Parathyroid adenoma (tissue), 2 donors: ENCODE measurements around the gene PGAP6.
"Not testable (repeated sequence)": the region's sequence is repeated elsewhere in the genome, so short reads cannot be mapped to it uniquely, and the experiment has no call there.

Experiments
- H2AFZ ChIP-seq: fragments of 300-600 bp; sonication (generic); one replicate; pipeline ENCODE4 v1.7.0; 2017; ENCODE audit warnings: antibody characterized with exemption, mild to moderate bottlenecking
- H3K27ac ChIP-seq: fragments of 300-600 bp; sonication (generic); one replicate; pipeline ENCODE4 v1.7.0; 2017
- H3K27me3 ChIP-seq: fragments of 300-600 bp; sonication (generic); one replicate; pipeline ENCODE4 v1.7.0; 2017; ENCODE audit warnings: low read length; ENCODE audit not compliant: control insufficient read depth, insufficient read depth
- H3K36me3 ChIP-seq: fragments of 300-600 bp; sonication (generic); one replicate; pipeline ENCODE4 v1.7.0; 2017; ENCODE audit warnings: low read length; ENCODE audit not compliant: control insufficient read depth, insufficient read depth
- H3K4me1 ChIP-seq: fragments of 300-600 bp; sonication (generic); one replicate; pipeline ENCODE4 v1.7.0; 2017; ENCODE audit warnings: control low read depth
- H3K4me2 ChIP-seq: fragments of 300-600 bp; sonication (generic); one replicate; pipeline ENCODE4 v1.7.0; 2017; ENCODE audit warnings: low read length
- H3K4me3 ChIP-seq: fragments of 300-600 bp; sonication (generic); one replicate; pipeline ENCODE4 v1.7.0; 2017; ENCODE audit warnings: low read depth, low read length
- H3K79me2 ChIP-seq: fragments of 300-600 bp; sonication (generic); one replicate; pipeline ENCODE4 v1.7.0; 2017; ENCODE audit warnings: control low read depth
- H3K9ac ChIP-seq: fragments of 300-600 bp; sonication (generic); one replicate; pipeline ENCODE4 v1.7.0; 2017; ENCODE audit warnings: mild to moderate bottlenecking
- H3K9me3 ChIP-seq: fragments of 300-600 bp; sonication (generic); one replicate; pipeline ENCODE4 v1.7.0; 2017; ENCODE audit warnings: low read length; ENCODE audit not compliant: control insufficient read depth
- TF ChIP-seq, protein P1 (sequence below): fragments of 300-600 bp; sonication (generic); IDR thresholded peaks from one replicate; pipeline ENCODE4 v1.7.0; 2017; ENCODE audit warnings: antibody characterized with exemption, mild to moderate bottlenecking
- donor health status: primary hyperparathyroidism.

PGAP6 gene

GRCh38 chr16:424033-424622 lies 42.4 kb upstream of the PGAP6 start:
- H3K4me3 ChIP-seq: no peak overlapping the region
- TF ChIP-seq, protein P1, sequence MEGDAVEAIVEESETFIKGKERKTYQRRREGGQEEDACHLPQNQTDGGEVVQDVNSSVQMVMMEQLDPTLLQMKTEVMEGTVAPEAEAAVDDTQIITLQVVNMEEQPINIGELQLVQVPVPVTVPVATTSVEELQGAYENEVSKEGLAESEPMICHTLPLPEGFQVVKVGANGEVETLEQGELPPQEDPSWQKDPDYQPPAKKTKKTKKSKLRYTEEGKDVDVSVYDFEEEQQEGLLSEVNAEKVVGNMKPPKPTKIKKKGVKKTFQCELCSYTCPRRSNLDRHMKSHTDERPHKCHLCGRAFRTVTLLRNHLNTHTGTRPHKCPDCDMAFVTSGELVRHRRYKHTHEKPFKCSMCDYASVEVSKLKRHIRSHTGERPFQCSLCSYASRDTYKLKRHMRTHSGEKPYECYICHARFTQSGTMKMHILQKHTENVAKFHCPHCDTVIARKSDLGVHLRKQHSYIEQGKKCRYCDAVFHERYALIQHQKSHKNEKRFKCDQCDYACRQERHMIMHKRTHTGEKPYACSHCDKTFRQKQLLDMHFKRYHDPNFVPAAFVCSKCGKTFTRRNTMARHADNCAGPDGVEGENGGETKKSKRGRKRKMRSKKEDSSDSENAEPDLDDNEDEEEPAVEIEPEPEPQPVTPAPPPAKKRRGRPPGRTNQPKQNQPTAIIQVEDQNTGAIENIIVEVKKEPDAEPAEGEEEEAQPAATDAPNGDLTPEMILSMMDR: no peak
- H3K9ac ChIP-seq: no peak overlapping the region

GRCh38 chr16:422179-422578 lies 40.4 kb upstream of the PGAP6 start:
- H3K4me2 ChIP-seq, H3K4me3 ChIP-seq: not testable (repeated sequence)

More at GRCh38 chr16:424033-424622, 42.4 kb upstream of the PGAP6 start:
- H3K79me2 ChIP-seq: peaks cover 14% of the 10 kb centered on the region
- no peaks in the 10 kb centered on the region for H3K9me3 ChIP-seq
- peak overlapping the region; percentile 97 for H3K4me2 ChIP-seq
- no peaks in the 10 kb centered on the region for H3K27me3 ChIP-seq
- peak overlapping the region; percentile 98 for H2AFZ ChIP-seq
- H3K36me3 ChIP-seq: no peaks in the 10 kb centered on the region
- peaks cover 8% of the 10 kb centered on the region for H3K4me1 ChIP-seq
- peak overlapping the region; percentile 80 for H3K27ac ChIP-seq

DNA sequence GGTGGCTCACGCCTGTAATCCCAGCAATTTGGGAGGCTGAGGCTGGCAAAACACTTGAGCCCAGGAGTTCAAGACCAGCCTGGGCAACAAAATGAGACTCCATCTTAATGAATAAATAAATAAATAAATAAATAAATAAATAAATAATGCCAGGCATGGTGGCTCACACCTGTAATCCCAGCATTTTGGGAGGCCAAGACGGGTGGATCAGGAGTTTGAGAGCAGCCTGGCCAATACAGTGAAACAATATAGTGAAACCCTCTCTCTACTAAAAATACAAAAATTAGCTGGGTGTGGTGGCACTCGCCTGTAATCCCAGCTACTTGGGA lies 33.4 kb upstream of the PGAP6 start:
- H3K9ac ChIP-seq, H2AFZ ChIP-seq, H3K4me3 ChIP-seq, H3K9me3 ChIP-seq, H3K4me1 ChIP-seq, H3K79me2 ChIP-seq, H3K27ac ChIP-seq, H3K36me3 ChIP-seq, H3K4me2 ChIP-seq, H3K27me3 ChIP-seq: not testable (repeated sequence)

More at GRCh38 chr16:422179-422578, 40.4 kb upstream of the PGAP6 start:
- H3K79me2 ChIP-seq, H3K27me3 ChIP-seq, H3K4me1 ChIP-seq, H3K9ac ChIP-seq, H2AFZ ChIP-seq, H3K9me3 ChIP-seq, H3K36me3 ChIP-seq, H3K27ac ChIP-seq: not testable (repeated sequence)

DNA sequence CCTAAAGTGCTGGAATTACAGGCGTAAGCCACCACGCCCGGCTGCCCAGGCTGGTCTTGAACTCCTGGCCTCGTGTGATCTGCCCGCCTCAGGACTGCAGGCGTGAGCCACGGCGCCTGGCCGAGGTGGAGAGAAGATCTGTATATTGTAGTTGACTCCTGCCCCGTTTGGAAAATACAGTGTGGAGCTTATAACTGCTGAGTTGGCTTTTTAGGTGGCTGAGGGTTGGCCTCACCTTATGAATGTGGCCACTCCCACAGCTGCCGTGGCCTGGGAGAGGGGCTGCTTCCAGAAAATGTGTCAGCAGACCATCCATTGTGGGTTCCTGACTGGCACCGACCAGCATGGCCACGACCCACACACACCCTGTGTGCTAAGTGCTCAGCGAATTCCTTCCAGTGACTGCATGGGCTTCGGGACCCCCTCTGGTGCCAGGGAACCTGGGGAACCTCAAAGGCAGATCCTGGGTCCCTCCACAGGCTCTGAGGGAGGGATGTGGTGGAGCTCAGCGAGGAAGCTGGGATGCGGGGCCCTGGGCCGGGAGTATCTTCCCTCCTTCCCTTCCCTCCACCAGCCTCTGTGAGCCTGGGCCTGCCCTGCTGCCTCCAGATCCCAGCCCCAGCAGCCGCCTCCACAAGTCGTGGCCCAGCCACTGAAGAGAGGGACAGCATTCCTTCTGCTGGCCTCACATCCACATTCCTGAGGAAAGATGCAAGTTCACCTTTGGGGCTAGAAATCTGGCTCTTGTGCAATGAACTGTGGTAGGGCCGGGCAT lies 32.8 kb upstream of the PGAP6 start:
- Histone ChIP-seq H2AFZ (no peak overlapping the region), H3K9me3 (no peaks in the 10 kb centered on the region), H3K79me2 (no peaks in the 10 kb centered on the region), H3K36me3 (no peaks in the 10 kb centered on the region), H3K4me3 (no peak overlapping the region), H3K4me2 (no peak overlapping the region), H3K27me3 (no peaks in the 10 kb centered on the region), H3K4me1 (peaks cover 2% of the 10 kb centered on the region), H3K27ac (no peak overlapping the region), H3K9ac (no peak overlapping the region)
- TF ChIP-seq, protein P1: no peak

DNA sequence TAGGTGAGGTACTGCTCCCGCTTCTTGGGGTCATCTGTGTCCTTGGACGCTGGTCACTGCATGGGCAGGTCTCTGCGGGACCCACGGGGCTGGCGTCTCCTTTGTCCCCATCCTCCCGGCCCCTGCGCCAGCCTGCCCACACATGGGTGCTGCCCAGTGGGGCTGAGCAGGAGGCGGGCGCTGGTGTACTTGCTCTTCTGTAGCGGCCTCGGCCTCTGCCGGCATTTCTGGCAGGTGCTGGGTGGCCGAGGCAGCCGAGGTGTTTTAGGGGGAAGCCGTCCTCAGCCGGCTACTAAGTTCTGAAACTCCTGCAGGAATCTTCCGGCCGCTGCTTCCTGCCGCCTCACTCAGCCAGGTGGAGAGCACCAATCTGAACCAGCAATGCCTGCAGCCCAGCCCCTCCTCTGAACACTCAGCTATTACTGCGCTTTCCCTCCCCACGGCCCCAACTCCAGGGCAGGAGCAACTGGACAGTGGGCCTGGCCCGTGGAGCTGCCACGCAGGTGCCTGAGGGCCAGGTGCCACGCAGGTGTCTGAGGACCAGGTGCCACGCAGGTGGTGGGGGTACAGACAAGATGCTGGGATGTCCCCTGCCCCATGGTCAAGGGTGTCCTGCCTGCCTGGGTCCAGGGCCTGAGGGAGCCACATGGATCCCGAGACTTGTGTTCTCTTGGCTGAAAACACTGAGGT lies 29.9 kb upstream of the PGAP6 start:
- Histone ChIP-seq H3K36me3 (no peaks in the 10 kb centered on the region), H3K4me3 (no peak overlapping the region), H2AFZ (no peak overlapping the region), H3K79me2 (no peaks in the 10 kb centered on the region), H3K27ac (no peak overlapping the region), H3K4me1 (peaks cover 2% of the 10 kb centered on the region), H3K9ac (no peak overlapping the region), H3K9me3 (no peaks in the 10 kb centered on the region), H3K4me2 (no peak overlapping the region), H3K27me3 (no peaks in the 10 kb centered on the region)
- TF ChIP-seq, protein P1: no peak
